Measurements from ENCODE around the gene CCDC57. TPM values are rescaled to one million over a fixed set of nuclear protein-coding genes. Genes with fewer than 3 reads are reported as not detected.
A peak's percentile ranks its signal among the peaks of the same experiment; 100 is the strongest.
"Not testable (repeated sequence)": the region's sequence is repeated elsewhere in the genome, so short reads cannot be mapped to it uniquely, and the experiment has no call there.

Gene CCDC57
- total RNA-seq, 4 donors from 2014 or later, result 14.8 to 32.0 (median 21.9) TPM

GRCh38 chr17:82255402-82255972 is 42.8 kb upstream of the CCDC57 start:
- no peak for TF ChIP-seq CTCF (IDR thresholded peaks at IDR 0.05)
- DNase-seq (ENCODE audit: low spot score) (no peak), ATAC-seq (ENCODE audit: low FRiP score) (no peak)

DNA sequence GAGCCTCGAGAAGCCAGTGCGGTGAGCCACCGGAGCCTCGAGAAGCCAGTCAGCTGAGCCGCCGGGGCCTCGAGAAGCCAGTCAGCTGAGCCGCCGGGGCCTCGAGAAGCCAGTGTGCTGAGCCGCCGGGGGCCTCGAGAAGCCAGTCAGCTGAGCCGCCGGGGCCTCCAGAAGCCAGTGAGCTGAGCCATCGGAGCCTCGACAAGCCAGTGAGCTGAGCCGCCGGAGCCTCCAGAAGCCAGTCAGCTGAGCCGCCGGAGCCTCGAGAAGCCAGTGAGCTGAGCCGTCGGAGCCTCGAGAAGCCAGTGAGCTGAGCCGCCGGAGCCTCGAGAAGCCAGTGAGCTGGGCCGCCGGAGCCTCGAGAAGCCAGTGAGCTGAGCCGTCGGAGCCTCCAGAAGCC is 42.1 kb upstream of the CCDC57 start:
- DNase-seq (ENCODE audit: low spot score); ATAC-seq (ENCODE audit: low FRiP score): not testable (repeated sequence)

DNA sequence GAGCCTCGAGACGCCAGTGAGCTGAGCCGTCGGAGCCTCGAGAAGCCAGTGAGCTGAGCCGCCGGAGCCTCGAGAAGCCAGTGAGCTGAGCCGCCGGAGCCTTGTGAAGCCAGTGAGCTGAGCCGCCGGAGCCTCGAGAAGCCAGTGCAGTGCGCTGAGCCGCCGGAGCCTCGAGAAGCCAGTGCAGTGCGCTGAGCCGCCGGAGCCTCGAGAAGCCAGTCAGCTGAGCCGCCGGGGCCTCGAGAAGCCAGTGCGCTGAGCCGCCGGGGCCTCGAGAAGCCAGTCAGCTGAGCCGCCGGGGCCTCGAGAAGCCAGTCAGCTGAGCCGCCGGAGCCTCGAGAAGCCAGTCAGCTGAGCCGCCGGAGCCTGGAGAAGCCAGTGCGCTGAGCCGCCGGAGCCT is 41.5 kb upstream of the CCDC57 start:
- DNase-seq (ENCODE audit: low spot score); ATAC-seq (ENCODE audit: low FRiP score): not testable (repeated sequence)

DNA sequence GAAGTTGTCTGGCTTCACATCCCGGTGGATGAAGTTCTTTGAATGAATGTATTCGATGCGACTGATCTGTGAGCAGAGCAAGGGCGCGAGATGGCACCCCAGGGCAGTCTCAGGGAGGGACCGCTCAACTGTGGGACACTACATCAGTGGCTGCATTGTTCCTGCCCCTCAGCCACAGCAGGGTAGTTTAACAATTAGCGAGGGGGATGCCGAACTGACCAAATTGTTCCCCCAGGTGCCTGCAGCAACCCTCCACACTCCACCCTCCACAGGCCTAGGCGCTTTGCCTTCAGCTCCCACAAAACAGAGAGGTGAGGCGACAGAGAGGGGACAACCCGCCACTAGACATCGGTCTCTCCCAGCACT is 40.5 kb upstream of the CCDC57 start:
- no peak for DNase-seq (ENCODE audit: low spot score)
- no peak for ATAC-seq (ENCODE audit: low FRiP score)
- TF ChIP-seq CTCF (IDR thresholded peaks at IDR 0.05), result no peak

DNA sequence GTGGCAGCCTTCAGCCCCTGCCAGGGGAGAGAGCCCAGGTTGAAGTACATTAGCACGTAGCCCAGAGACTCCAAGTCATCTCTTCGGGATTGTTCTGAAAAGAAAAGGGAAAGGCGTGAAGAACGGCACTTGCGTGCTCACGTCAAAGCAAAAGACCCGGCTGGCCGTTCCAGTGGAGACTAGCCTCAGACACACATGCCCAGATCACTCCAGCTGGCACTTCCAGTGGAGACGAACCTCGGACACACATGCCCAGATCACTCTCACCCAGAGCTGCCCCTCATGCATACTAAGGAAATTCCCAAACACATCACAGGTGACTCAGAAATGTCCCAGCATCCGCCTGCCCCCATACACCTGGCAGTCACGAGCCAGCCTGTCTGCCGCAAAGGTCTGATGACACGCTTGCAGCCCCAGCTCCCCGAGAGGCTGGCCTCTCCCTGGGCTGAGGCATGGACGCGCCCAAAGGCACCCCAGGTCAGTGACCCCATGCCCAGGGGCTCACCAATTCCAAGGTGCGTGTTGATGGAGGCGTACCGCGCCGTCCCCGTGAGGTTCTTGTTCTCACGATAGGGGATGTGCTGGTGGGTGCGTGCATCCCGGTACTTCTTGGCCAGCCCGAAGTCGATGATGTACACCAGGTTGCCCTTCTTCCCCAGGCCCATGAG is 40.0 kb upstream of the CCDC57 start:
- DNase-seq (ENCODE audit: low spot score), result no peak
- no peak for TF ChIP-seq CTCF (IDR thresholded peaks at IDR 0.05)
- ATAC-seq (ENCODE audit: low FRiP score), result peak; percentile 6

- no peak for ATAC-seq (ENCODE audit: low FRiP score)
- no peak for TF ChIP-seq CTCF (IDR thresholded peaks at IDR 0.05)
- no peak for DNase-seq (ENCODE audit: low spot score)
Measured at GRCh38 chr17:82250868-82251500, 38.3 kb upstream of the CCDC57 start.

GRCh38 chr17:82249896-82250581 is 37.4 kb upstream of the CCDC57 start:
- TF ChIP-seq CTCF (IDR thresholded peaks at IDR 0.05), result no peak
- ATAC-seq (ENCODE audit: low FRiP score) (no peak), DNase-seq (ENCODE audit: low spot score) (no peak)
